H9 (cell line): ENCODE results near the gene CDCA7L. TPM values are rescaled to one million over a fixed set of nuclear protein-coding genes. Genes with fewer than 3 reads are reported as not detected.

Experiments used
- DNase-seq: peaks from one replicate; pipeline ENCODE4 v3.0.0-alpha.2; 2017
- H2AFZ ChIP-seq: one replicate; pipeline ENCODE4 v1.6.1; 2013; ENCODE audit warnings: mild to moderate bottlenecking, low read length, control low read depth, moderate library complexity
- H2AK5ac ChIP-seq: 2 replicates; pipeline ENCODE4 v1.6.1; 2013; ENCODE audit warnings: low read length, control low read depth, mixed read lengths; ENCODE audit not compliant: insufficient read length
- H2BK120ac ChIP-seq: one replicate; pipeline ENCODE4 v1.6.1; 2013; ENCODE audit warnings: low read depth, mild to moderate bottlenecking, low read length, control low read depth, inconsistent platforms; ENCODE audit not compliant: poor library complexity, severe bottlenecking
- H2BK12ac ChIP-seq: 2 replicates; pipeline ENCODE4 v1.6.1; 2013; ENCODE audit warnings: low read length, control low read depth, mixed read lengths, low read depth; ENCODE audit not compliant: insufficient read length
- H2BK15ac ChIP-seq: 2 replicates; pipeline ENCODE4 v1.6.1; 2013; ENCODE audit warnings: low read depth, low read length, control low read depth
- H2BK20ac ChIP-seq: one replicate; pipeline ENCODE4 v1.6.1; 2013; ENCODE audit warnings: low read depth, mild to moderate bottlenecking, low read length, control low read depth, inconsistent platforms; ENCODE audit not compliant: poor library complexity, severe bottlenecking
- H2BK5ac ChIP-seq: 2 replicates; pipeline ENCODE4 v1.6.1; 2013; ENCODE audit warnings: low read length, control low read depth, mixed read lengths; ENCODE audit not compliant: insufficient read length
- H3K14ac ChIP-seq: 2 replicates; pipeline ENCODE4 v1.6.1; 2013; ENCODE audit warnings: low read length, control low read depth; ENCODE audit not compliant: insufficient read depth
- H3K18ac ChIP-seq: 2 replicates; pipeline ENCODE4 v1.6.1; 2013; ENCODE audit warnings: low read depth, mild to moderate bottlenecking, mixed read lengths, low read length, control low read depth; ENCODE audit not compliant: insufficient read length
- H3K23ac ChIP-seq: 2 replicates; pipeline ENCODE4 v1.6.1; 2013; ENCODE audit warnings: low read length, control low read depth, mixed read lengths, low read depth; ENCODE audit not compliant: insufficient read length
- H3K23me2 ChIP-seq: 2 replicates; pipeline ENCODE4 v1.6.1; 2013; ENCODE audit warnings: low read depth, mild to moderate bottlenecking, mixed read lengths, low read length, control low read depth; ENCODE audit not compliant: insufficient read length, poor library complexity, severe bottlenecking
- H3K27ac ChIP-seq: 2 replicates; pipeline ENCODE4 v1.5.1; 2013; ENCODE audit warnings: low read length, control low read depth, mixed read lengths, low read depth; ENCODE audit not compliant: insufficient read length
- H3K27me3 ChIP-seq: 2 replicates; pipeline ENCODE4 v1.6.1; 2013; ENCODE audit warnings: low read length, control low read depth, inconsistent platforms; ENCODE audit not compliant: insufficient read depth
- H3K4ac ChIP-seq: 2 replicates; pipeline ENCODE4 v1.6.1; 2013; ENCODE audit warnings: low read depth, mild to moderate bottlenecking, control low read depth, inconsistent platforms, low read length, moderate library complexity
- H3K4me1 ChIP-seq: 2 replicates; pipeline ENCODE4 v1.6.1; 2013; ENCODE audit warnings: low read length, control low read depth, inconsistent platforms; ENCODE audit not compliant: insufficient read depth
- H3K4me2 ChIP-seq: 2 replicates; pipeline ENCODE4 v1.6.1; 2013; ENCODE audit warnings: low read length, control low read depth, mixed read lengths; ENCODE audit not compliant: insufficient read length, insufficient read depth
- H3K56ac ChIP-seq: 2 replicates; pipeline ENCODE4 v1.6.1; 2013; ENCODE audit warnings: low read depth, mild to moderate bottlenecking, mixed read lengths, low read length, control low read depth; ENCODE audit not compliant: insufficient read length
- H3K79me1 ChIP-seq: 2 replicates; pipeline ENCODE4 v1.6.1; 2013; ENCODE audit warnings: low read depth, mild to moderate bottlenecking, moderate library complexity, low read length, control low read depth, inconsistent platforms; ENCODE audit not compliant: insufficient read depth, poor library complexity, severe bottlenecking
- H3K79me2 ChIP-seq: 2 replicates; pipeline ENCODE4 v1.6.1; 2013; ENCODE audit warnings: low read length, control low read depth, inconsistent platforms; ENCODE audit not compliant: insufficient read depth
- H3K9ac ChIP-seq: 2 replicates; pipeline ENCODE4 v1.6.1; 2013; ENCODE audit warnings: low read length, control low read depth, mixed read lengths; ENCODE audit not compliant: insufficient read length; ENCODE audit errors: extremely low read depth
- H3K9me3 ChIP-seq: one replicate; pipeline ENCODE4 v1.6.1; 2013; ENCODE audit warnings: low read depth, low read length, inconsistent platforms; ENCODE audit not compliant: control insufficient read depth
- H3T11ph ChIP-seq: one replicate; pipeline ENCODE4 v1.6.1; 2013; ENCODE audit warnings: mild to moderate bottlenecking, low read length, control low read depth, inconsistent platforms
- H4K20me1 ChIP-seq: one replicate; pipeline ENCODE4 v1.6.1; 2013; ENCODE audit not compliant: control insufficient read depth, insufficient read length, insufficient read depth
- H4K5ac ChIP-seq: 2 replicates; pipeline ENCODE4 v1.6.1; 2013; ENCODE audit warnings: low read depth, mild to moderate bottlenecking, mixed read lengths, low read length, control low read depth; ENCODE audit not compliant: insufficient read length
- H4K8ac ChIP-seq: replicated peaks from 2 replicates; pipeline ENCODE4 v1.6.1; 2013; ENCODE audit warnings: low read length, control low read depth, mixed read lengths, low read depth; ENCODE audit not compliant: insufficient read length
- H4K91ac ChIP-seq: 2 replicates; pipeline ENCODE4 v1.6.1; 2013; ENCODE audit warnings: low read depth, mild to moderate bottlenecking, moderate library complexity, mixed read lengths, low read length, control low read depth; ENCODE audit not compliant: insufficient read length
- H3K27ac Mint-ChIP-seq, 3 experiments: 2 replicates in 2 of 3; 3 replicates in 1 of 3; pipeline ENCODE4 v1.8.0; 2020 to 2021; ENCODE audit warnings: mixed read lengths in 3 of 3, mild to moderate bottlenecking in 1 of 3, moderate library complexity in 1 of 3
- H3K27me3 Mint-ChIP-seq: 2 replicates; pipeline ENCODE4 v1.8.0; 2021; ENCODE audit warnings: low read depth, mild to moderate bottlenecking, moderate library complexity, mixed read lengths
- H3K36me3 Mint-ChIP-seq, 3 experiments: 2 replicates in 2 of 3; 3 replicates in 1 of 3; pipeline ENCODE4 v1.8.0; 2020 to 2021; ENCODE audit warnings: low read depth in 3 of 3, mixed read lengths in 3 of 3; ENCODE audit not compliant: insufficient read depth in 1 of 3
- H3K4me1 Mint-ChIP-seq, 2 experiments: 2 replicates each; pipeline ENCODE4 v1.8.0; 2020; ENCODE audit warnings: mixed read lengths in 2 of 2
- H3K4me3 Mint-ChIP-seq, 2 experiments: 2 replicates in 1 of 2; 3 replicates in 1 of 2; pipeline ENCODE4 v1.8.0; 2020 to 2021; ENCODE audit warnings: mild to moderate bottlenecking in 2 of 2, mixed read lengths in 2 of 2, moderate library complexity in 1 of 2
- H3K9me3 Mint-ChIP-seq, 2 experiments: 2 replicates in 1 of 2; 3 replicates in 1 of 2; pipeline ENCODE4 v1.8.0; 2020; ENCODE audit warnings: mild to moderate bottlenecking in 2 of 2, mixed read lengths in 2 of 2, moderate library complexity in 1 of 2
- WGBS: extraction: QIAGEN DNeasy Blood & Tissue Kit; methylation state at CpG from one replicate; pipeline ENCODE4 v1.1.7; 2013; ENCODE audit warnings: missing lambda C conversion rate, low lambda C conversion rate, mixed read lengths; ENCODE audit not compliant: insufficient read length; ENCODE audit errors: extremely low coverage; 5-methylcytosine and 5-hydroxymethylcytosine counted together
- total RNA-seq: library from RNA; stranded (reverse); gene quantifications from 2 replicates; pipeline ENCODE4 v1.2.1, GENCODE V29; 2021
- TF ChIP-seq, protein P1 (sequence below): fragments of 200-600 bp; sonication (generic); conservative IDR thresholded peaks from 3 replicates; pipeline ENCODE4 v1.8.0; 2021; ENCODE audit warnings: antibody characterized with exemption, mild to moderate bottlenecking

CDCA7L gene
- total RNA-seq, 1 experiment from 2014 or later = 104 TPM

DNA sequence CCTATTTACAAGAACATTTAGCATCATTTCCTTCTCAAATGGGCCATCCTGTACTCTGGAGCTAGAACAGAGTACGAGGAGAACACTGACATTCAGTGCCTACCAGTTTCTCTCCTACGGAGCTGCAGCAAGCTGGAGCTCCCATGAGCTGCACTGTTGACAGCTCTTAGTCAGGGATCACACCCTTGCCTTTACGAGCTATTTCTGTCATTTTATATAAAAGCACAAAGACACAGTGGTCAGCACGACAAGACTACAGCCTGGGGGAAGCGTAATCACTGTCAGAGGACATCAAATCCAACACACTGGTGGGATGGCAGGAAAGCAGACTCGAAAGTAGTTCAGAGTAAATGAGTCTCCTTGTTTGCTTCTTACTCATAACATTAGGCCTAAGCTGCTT lies 2.7 kb downstream of the CDCA7L start:
- H3K9me3 Mint-ChIP-seq = 0 out of 5 replicates have a peak, but pooled peaks cover 0 to 2% of the 10 kb centered on the region in 2 experiments
- H3K23me2 ChIP-seq = peaks cover 7% of the 10 kb centered on the region
- H3K27ac Mint-ChIP-seq = peak overlapping the region in 2 of 3 experiments; percentile 62 to 93; a peak in 2 of 7 replicates
- TF ChIP-seq, protein P1, sequence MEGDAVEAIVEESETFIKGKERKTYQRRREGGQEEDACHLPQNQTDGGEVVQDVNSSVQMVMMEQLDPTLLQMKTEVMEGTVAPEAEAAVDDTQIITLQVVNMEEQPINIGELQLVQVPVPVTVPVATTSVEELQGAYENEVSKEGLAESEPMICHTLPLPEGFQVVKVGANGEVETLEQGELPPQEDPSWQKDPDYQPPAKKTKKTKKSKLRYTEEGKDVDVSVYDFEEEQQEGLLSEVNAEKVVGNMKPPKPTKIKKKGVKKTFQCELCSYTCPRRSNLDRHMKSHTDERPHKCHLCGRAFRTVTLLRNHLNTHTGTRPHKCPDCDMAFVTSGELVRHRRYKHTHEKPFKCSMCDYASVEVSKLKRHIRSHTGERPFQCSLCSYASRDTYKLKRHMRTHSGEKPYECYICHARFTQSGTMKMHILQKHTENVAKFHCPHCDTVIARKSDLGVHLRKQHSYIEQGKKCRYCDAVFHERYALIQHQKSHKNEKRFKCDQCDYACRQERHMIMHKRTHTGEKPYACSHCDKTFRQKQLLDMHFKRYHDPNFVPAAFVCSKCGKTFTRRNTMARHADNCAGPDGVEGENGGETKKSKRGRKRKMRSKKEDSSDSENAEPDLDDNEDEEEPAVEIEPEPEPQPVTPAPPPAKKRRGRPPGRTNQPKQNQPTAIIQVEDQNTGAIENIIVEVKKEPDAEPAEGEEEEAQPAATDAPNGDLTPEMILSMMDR = no peak
- H3K27me3 ChIP-seq = no peaks in the 10 kb centered on the region
- H4K5ac ChIP-seq = no peak overlapping the region
- peaks cover 3% of the 10 kb centered on the region for H3K79me1 ChIP-seq
- no peak overlapping the region for H2AFZ ChIP-seq
- H3K56ac ChIP-seq = no peak overlapping the region
- H3K18ac ChIP-seq = no peak overlapping the region
- no peak for DNase-seq
- no peak overlapping the region for H3K9ac ChIP-seq
- peaks cover 13 to 16% (median 14%) of the 10 kb centered on the region in 3 experiments for H3K36me3 Mint-ChIP-seq
- no peak overlapping the region for H2BK5ac ChIP-seq
- no peak overlapping the region for H3K27ac ChIP-seq
- H4K8ac ChIP-seq = no peak overlapping the region
- no peak overlapping the region for H2BK120ac ChIP-seq
- H4K91ac ChIP-seq = no peak overlapping the region
- H2BK12ac ChIP-seq = no peak overlapping the region
- H3K14ac ChIP-seq = no peak overlapping the region
- H2BK15ac ChIP-seq = no peak overlapping the region
- WGBS = no CpG with 5 or more reads among the region's 6 CpGs
- no peak overlapping the region for H3K23ac ChIP-seq
- H3K79me2 ChIP-seq = peaks cover 38% of the 10 kb centered on the region; the same call in 1 of the 2 replicates
- 0 out of 2 replicates have a peak, but pooled peaks cover 4% of the 10 kb centered on the region for H3K27me3 Mint-ChIP-seq
- H3K9me3 ChIP-seq = no peaks in the 10 kb centered on the region
- no peak overlapping the region for H3K4me2 ChIP-seq
- no peaks in the 10 kb centered on the region for H4K20me1 ChIP-seq
- H3K4ac ChIP-seq = no peak overlapping the region
- peak overlapping the region; percentile 52 to 80; a peak in 4 of 5 replicates for H3K4me3 Mint-ChIP-seq
- H3K4me1 Mint-ChIP-seq = peaks cover 51 to 56% of the 10 kb centered on the region in 2 experiments
- H2BK20ac ChIP-seq = no peak overlapping the region
- H3K4me1 ChIP-seq = peaks cover 12% of the 10 kb centered on the region; the same call in 1 of the 2 replicates
- no peak overlapping the region for H3T11ph ChIP-seq
- H2AK5ac ChIP-seq = no peak overlapping the region
